SK-N-SH (cell line): ENCODE results near the gene MYLK3. TPM values are rescaled to one million over a fixed set of nuclear protein-coding genes. Genes with fewer than 3 reads are reported as not detected.

Experiments
- CTCF ChIA-PET: fragments of 300-600, 350-600 bp; formaldehyde crosslinking; extraction: SDS; loops from one replicate; lab custom pipeline; 2021; lab: Yijun Ruan, JAX
- POLR2A ChIA-PET: fragments of 350-600 bp; sonication (Branson Sonifier 250); formaldehyde crosslinking; extraction: SDS; loops from one replicate; lab custom pipeline; 2020; ENCODE audit warnings: antibody characterized with exemption, inconsistent platforms; lab: Yijun Ruan, JAX
- DNase-seq: peaks from one replicate; pipeline ENCODE4 v3.0.0; 2012
- H2AFZ ChIP-seq: fragments of 200-600 bp; sonication (generic); 2 replicates; pipeline ENCODE4 v1.8.1; 2016; ENCODE audit warnings: antibody characterized with exemption, mild to moderate bottlenecking, low read depth
- H3F3A ChIP-seq: fragments of 200-600 bp; sonication (generic); replicated peaks from 2 replicates; pipeline ENCODE3; 2016; ENCODE audit warnings: antibody characterized with exemption, mild to moderate bottlenecking; ENCODE audit not compliant: insufficient read depth
- H3K27ac ChIP-seq, 2 experiments: fragments of 200-500 bp in 1 of 2; fragments of 200-600 bp in 1 of 2; sonication (Bioruptor generic) in 1 of 2; sonication (generic), shearing (Covaris generic) in 1 of 2; 2 replicates each; pipeline versions ENCODE4 v1.5.1 to v1.6.1; 2014 to 2016; ENCODE audit warnings: low read depth in 2 of 2, inconsistent platforms in 1 of 2, low read length in 1 of 2, mild to moderate bottlenecking in 1 of 2, mixed read lengths in 1 of 2
- H3K27me3 ChIP-seq: fragments of 200-600 bp; sonication (generic), shearing (Covaris generic); 2 replicates; pipeline ENCODE4 v1.6.1; 2016; ENCODE audit warnings: mixed run types; ENCODE audit not compliant: insufficient read depth
- H3K36me3 ChIP-seq, 2 experiments: fragments of 200-500 bp in 1 of 2; fragments of 200-600 bp in 1 of 2; sonication (Bioruptor generic) in 1 of 2; sonication (generic) in 1 of 2; replicated peaks in 1 of 2; 2 replicates each; pipeline versions ENCODE3 to v1.5.1; 2014 to 2016; ENCODE audit warnings: low read length in 1 of 2, mild to moderate bottlenecking in 1 of 2; ENCODE audit not compliant: insufficient read depth in 2 of 2, control insufficient read depth in 1 of 2
- H3K4me1 ChIP-seq, 2 experiments: fragments of 200-500 bp in 1 of 2; fragments of 200-600 bp in 1 of 2; sonication (Bioruptor generic) in 1 of 2; sonication (generic), shearing (Covaris generic) in 1 of 2; 2 replicates each; pipeline versions ENCODE4 v1.5.1 to v1.6.1; 2014 to 2016; ENCODE audit warnings: low read depth in 1 of 2, low read length in 1 of 2, mixed run types in 1 of 2; ENCODE audit not compliant: insufficient read depth in 2 of 2, control insufficient read depth in 1 of 2
- H3K4me2 ChIP-seq: fragments of 200-600 bp; sonication (generic), shearing (Covaris generic); 2 replicates; pipeline ENCODE4 v1.6.1; 2017; ENCODE audit warnings: mixed run types
- H3K4me3 ChIP-seq, 2 experiments: fragments of 200-500 bp in 1 of 2; fragments of 200-600 bp in 1 of 2; sonication (Bioruptor generic) in 1 of 2; sonication (generic), shearing (Covaris generic) in 1 of 2; 2 replicates each; pipeline versions ENCODE4 v1.5.1 to v1.8.1; 2014 to 2016; ENCODE audit warnings: low read depth in 2 of 2, inconsistent platforms in 1 of 2, low read length in 1 of 2, mild to moderate bottlenecking in 1 of 2, mixed read lengths in 1 of 2, moderate library complexity in 1 of 2
- H3K79me2 ChIP-seq: fragments of 200-600 bp; sonication (generic); 2 replicates; pipeline ENCODE4 v1.8.1; 2017; ENCODE audit warnings: mild to moderate bottlenecking; ENCODE audit not compliant: insufficient read depth
- H3K9ac ChIP-seq: fragments of 200-600 bp; sonication (generic); 2 replicates; pipeline ENCODE4 v1.6.1; 2017; ENCODE audit warnings: mixed run types
- H3K9me2 ChIP-seq: fragments of 200-600 bp; sonication (generic); 2 replicates; pipeline ENCODE4 v1.6.1; 2017; ENCODE audit warnings: mixed run types
- H3K9me3 ChIP-seq: fragments of 200-600 bp; sonication (generic); 2 replicates; pipeline ENCODE4 v1.6.1; 2017; ENCODE audit warnings: mixed run types, mild to moderate bottlenecking, moderate library complexity
- H4K20me1 ChIP-seq: fragments of 200-600 bp; sonication (generic); 2 replicates; pipeline ENCODE4 v1.6.1; 2017; ENCODE audit warnings: mild to moderate bottlenecking, mixed run types; ENCODE audit not compliant: insufficient read depth
- EP300 ChIP-seq, 2 experiments: IDR thresholded peaks; 2 replicates each; pipeline versions ENCODE4 v1.4.0 to v1.6.1; 2012; ENCODE audit warnings: borderline replicate concordance in 1 of 2, low read depth in 1 of 2, low read length in 1 of 2
- EZH2phosphoT487 ChIP-seq: fragments of 200-600 bp; sonication (generic); IDR thresholded peaks from 2 replicates; pipeline ENCODE4 v1.6.1; 2017; ENCODE audit warnings: low read depth, mixed run types, mild to moderate bottlenecking, antibody characterized with exemption, moderate library complexity, borderline replicate concordance
- FOXJ3 ChIP-seq: sonication (generic); formaldehyde crosslinking; IDR thresholded peaks from 2 replicates; pipeline ENCODE4 v1.5.1; 2020; ENCODE audit warnings: mild to moderate bottlenecking, missing genetic modification reagents
- FOXM1 ChIP-seq: IDR thresholded peaks from 2 replicates; pipeline ENCODE4 v1.4.0; 2012; ENCODE audit warnings: low read depth, mild to moderate bottlenecking
- GABPA ChIP-seq: IDR thresholded peaks from 2 replicates; pipeline ENCODE4 v1.4.0; 2012; ENCODE audit warnings: low read depth, mild to moderate bottlenecking
- IRF3 ChIP-seq: fragments of 150-350 bp; IDR thresholded peaks from 2 replicates; pipeline ENCODE4 v1.6.1; 2016; ENCODE audit warnings: mild to moderate bottlenecking, low read depth, low read length
- MAX ChIP-seq: IDR thresholded peaks from 2 replicates; pipeline ENCODE4 v1.4.0; 2012; ENCODE audit warnings: low read depth
- MEF2A ChIP-seq: IDR thresholded peaks from 2 replicates; pipeline ENCODE4 v1.4.0; 2012; ENCODE audit warnings: low read depth, borderline replicate concordance
- MXI1 ChIP-seq: IDR thresholded peaks from 2 replicates; pipeline ENCODE4 v1.6.1; 2012; ENCODE audit warnings: mild to moderate bottlenecking, low read depth, low read length, improper control_type of control experiment
- NFIC ChIP-seq: IDR thresholded peaks from 2 replicates; pipeline ENCODE4 v1.4.0; 2012; ENCODE audit warnings: borderline replicate concordance
- PBX3 ChIP-seq: IDR thresholded peaks from 2 replicates; pipeline ENCODE4; 2012
- RAD21 ChIP-seq: IDR thresholded peaks from 2 replicates; pipeline ENCODE4 v1.6.1; 2012; ENCODE audit warnings: mild to moderate bottlenecking, low read length
- REST ChIP-seq: IDR thresholded peaks from 2 replicates; pipeline ENCODE4 v1.6.1; 2012; ENCODE audit warnings: mild to moderate bottlenecking, low read depth, low read length, moderate library complexity
- RFX5 ChIP-seq: IDR thresholded peaks from 2 replicates; pipeline ENCODE4 v1.6.1; 2012; ENCODE audit warnings: mild to moderate bottlenecking, improper control_type of control experiment, low read length
- RXRA ChIP-seq: IDR thresholded peaks from 2 replicates; pipeline ENCODE4 v1.4.0; 2012; ENCODE audit warnings: low read depth, mild to moderate bottlenecking, borderline replicate concordance
- SIN3A ChIP-seq: IDR thresholded peaks from 2 replicates; pipeline ENCODE4 v1.6.1; 2012; ENCODE audit warnings: low read depth, mild to moderate bottlenecking, low read length, moderate library complexity, borderline replicate concordance
- TAF1 ChIP-seq: IDR thresholded peaks from 2 replicates; pipeline ENCODE4 v1.6.1; 2012; ENCODE audit warnings: low read depth, mild to moderate bottlenecking, low read length, moderate library complexity, borderline replicate concordance
- TCF12 ChIP-seq: IDR thresholded peaks from 2 replicates; pipeline ENCODE4 v1.4.0; 2012
- YY1 ChIP-seq: IDR thresholded peaks from 2 replicates; pipeline ENCODE4 v1.4.0; 2012; ENCODE audit warnings: low read depth, mild to moderate bottlenecking
- ZBTB33 ChIP-seq: IDR thresholded peaks from 2 replicates; pipeline ENCODE4 v1.4.0; 2012; ENCODE audit warnings: low read depth, borderline replicate concordance
- WGBS: methylation state at CpG from one replicate; pipeline ENCODE4 v1.1.6; 2017; ENCODE audit warnings: low lambda C conversion rate; 5-methylcytosine and 5-hydroxymethylcytosine counted together
- polyA plus RNA-seq, 3 experiments: library from polyadenylated mRNA; depleted of rRNA; stranded (reverse); fragments of >200 nt; gene quantifications; 2 replicates each; pipeline ENCODE4 v1.2.3, GENCODE V29; 2012

MYLK3 gene
- polyA plus RNA-seq, 1 of the 3 experiments (the other 2 are of a cell fraction): 0.05 TPM

GRCh38 chr16:46743232-46743719, 4.9 kb downstream of the MYLK3 start:
- no peak overlapping the region for H2AFZ ChIP-seq
- H3K4me3 ChIP-seq: no peak overlapping the region
- H3K4me1 ChIP-seq: peaks cover 0 to 8% of the 10 kb centered on the region in 2 experiments; a peak in 1 of 4 replicates
- CTCF ChIA-PET: interaction anchor here (0.8 to 1.3 kb wide), 2 partner anchors 14 to 15 kb away, joined by 3 read pairs; no protein-coding TSS in a partner anchor
- POLR2A ChIA-PET: no interaction called here
- TF ChIP-seq PBX3 (no peak), TCF12 (no peak), IRF3 (no peak), MXI1 (no peak)
- H3K9me3 ChIP-seq: no peaks in the 10 kb centered on the region
- H3K27ac ChIP-seq: no peak overlapping the region
- H3K36me3 ChIP-seq: no peaks in the 10 kb centered on the region
- WGBS: 72% methylated on average over 10 of the region's 10 CpGs
- no peaks in the 10 kb centered on the region for H4K20me1 ChIP-seq
- H3K9ac ChIP-seq: no peak overlapping the region
- no peaks in the 10 kb centered on the region for H3K9me2 ChIP-seq
- no peak overlapping the region for H3K4me2 ChIP-seq
- peak; percentile 25 for DNase-seq
- H3K79me2 ChIP-seq: no peaks in the 10 kb centered on the region
- H3F3A ChIP-seq: no peaks in the 10 kb centered on the region
- H3K27me3 ChIP-seq: no peaks in the 10 kb centered on the region

- CTCF ChIA-PET: interaction anchor here (1.0 to 2.5 kb wide), 2 partner anchors 19 to 61 kb away, joined by 3 to 7 read pairs; no protein-coding TSS in a partner anchor
- Histone ChIP-seq H3K9me3 (no peaks in the 10 kb centered on the region), H2AFZ (no peak overlapping the region), H3K79me2 (no peaks in the 10 kb centered on the region), H3K36me3 (no peaks in the 10 kb centered on the region), H4K20me1 (no peaks in the 10 kb centered on the region), H3F3A (no peaks in the 10 kb centered on the region), H3K4me2 (no peak overlapping the region), H3K4me3 (no peak overlapping the region), H3K9ac (no peak overlapping the region), H3K27me3 (no peaks in the 10 kb centered on the region), H3K9me2 (no peaks in the 10 kb centered on the region), H3K27ac (no peak overlapping the region), H3K4me1 (peaks cover 0 to 8% of the 10 kb centered on the region in 2 experiments; a peak in 1 of 4 replicates)
- DNase-seq: no peak
- WGBS: 45% methylated on average over 2 of the region's 2 CpGs
- POLR2A ChIA-PET: no interaction called here
- no peak for TF ChIP-seq RXRA
- TF ChIP-seq REST: no peak
- TF ChIP-seq EP300 (IDR thresholded peaks at IDR 0.05; ENCODE audit: borderline replicate concordance in 1 of 2, low read depth in 1 of 2, low read length in 1 of 2): no peak
- no peak for TF ChIP-seq MAX
- TF ChIP-seq ZBTB33: no peak
- no peak for TF ChIP-seq GABPA
- no peak for TF ChIP-seq NFIC
- no peak for TF ChIP-seq FOXM1
- TF ChIP-seq RFX5: no peak
- no peak for TF ChIP-seq MEF2A
- TF ChIP-seq TAF1: no peak
- no peak for TF ChIP-seq FOXJ3 (CRISPR knock-in tag)
- no peak for TF ChIP-seq RAD21
- TF ChIP-seq EZH2phosphoT487: no peak
- no peak for TF ChIP-seq YY1
- TF ChIP-seq SIN3A: no peak
These were observed 8.2 kb downstream of the MYLK3 start for GRCh38 chr16:46739934-46740333.
